Putamen (tissue), 1 donor: ENCODE results near the gene SARNP.
A peak's percentile ranks its signal among the peaks of the same experiment; 100 is the strongest.
"Not testable (repeated sequence)": the region's sequence is repeated elsewhere in the genome, so short reads cannot be mapped to it uniquely, and the experiment has no call there.

ENCODE experiments used
- DNase-seq: peaks from one replicate; pipeline ENCODE4 v3.0.0-alpha.2; 2016; ENCODE audit warnings: low spot score

Gene SARNP

DNA sequence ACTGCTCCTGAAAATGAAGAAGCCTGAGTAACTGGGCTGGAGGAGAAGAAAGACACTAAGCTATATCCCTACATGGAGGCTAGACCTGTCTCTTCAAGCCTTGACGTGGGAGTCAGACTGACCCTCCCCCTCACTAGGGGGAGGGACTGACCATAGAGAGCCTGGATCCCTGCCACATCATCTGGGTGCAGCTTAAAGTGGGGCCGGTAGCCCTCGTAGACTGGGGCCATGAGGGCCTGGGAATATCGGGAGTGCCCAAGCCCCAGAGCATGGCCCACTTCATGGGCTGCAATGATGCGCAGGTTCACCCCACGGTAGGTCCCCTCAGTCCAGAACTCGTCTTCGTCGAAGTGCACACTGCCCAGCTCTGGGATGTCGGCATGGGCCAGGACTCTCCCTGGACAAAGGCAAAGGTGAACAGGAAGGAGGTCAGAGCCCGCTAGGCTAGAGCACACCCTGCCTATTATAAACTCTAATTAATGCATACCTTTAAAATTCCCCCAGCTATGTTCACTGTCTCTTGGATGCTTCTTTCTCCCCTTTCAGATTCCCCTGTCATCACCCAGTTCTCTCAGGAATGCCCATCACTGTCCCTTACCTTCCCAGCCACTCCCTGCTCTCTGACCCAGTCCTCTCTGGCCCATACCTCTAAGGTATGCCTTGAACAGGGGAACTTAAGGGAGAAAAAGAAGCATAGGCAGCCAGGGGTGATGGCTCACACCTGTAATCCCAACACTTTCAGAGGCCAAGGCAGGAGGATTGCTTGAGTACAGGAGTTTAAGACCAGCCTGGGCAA is 22.0 kb upstream of the SARNP start:
- no peak for DNase-seq

DNA sequence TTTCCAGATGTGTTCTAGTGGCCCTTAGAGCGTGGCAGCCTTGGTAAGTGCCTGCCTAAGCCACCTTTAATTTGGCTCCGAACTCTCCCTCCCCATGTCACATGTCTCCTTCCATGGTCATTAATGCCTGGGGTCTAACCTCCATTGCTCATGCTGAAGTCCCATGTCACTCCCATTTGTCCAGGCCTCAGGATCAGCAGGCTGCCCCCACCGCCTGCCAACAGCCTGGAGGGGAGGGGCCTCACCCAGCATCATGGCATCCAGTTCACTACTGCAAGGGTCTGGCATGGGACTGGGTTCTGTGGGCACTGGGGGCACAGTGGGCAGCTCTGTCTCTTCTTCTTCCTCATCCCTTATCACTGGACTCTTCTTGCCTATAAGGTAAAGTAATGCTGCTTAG is 20.8 kb upstream of the SARNP start:
- no peak for DNase-seq

DNA sequence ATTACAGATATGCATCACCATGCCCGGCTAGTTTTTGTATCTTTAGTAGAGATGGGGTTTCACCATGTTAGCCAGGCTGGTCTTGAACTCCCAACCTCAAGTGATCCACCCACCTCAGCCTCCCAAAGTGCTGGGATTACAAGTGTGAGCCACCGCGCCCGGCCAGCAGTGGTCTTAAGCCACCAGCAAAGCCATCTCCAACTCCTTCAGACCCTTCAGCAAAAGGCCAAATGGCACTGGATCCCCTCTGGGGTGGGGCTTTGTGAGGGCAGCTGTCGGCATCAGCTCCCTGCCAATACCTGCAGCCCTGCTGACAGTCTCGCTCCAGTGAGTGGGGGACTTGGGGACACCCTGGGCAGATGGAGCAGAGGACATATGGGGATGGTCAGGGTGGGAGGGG is 16.9 kb upstream of the SARNP start:
- not testable (repeated sequence) for DNase-seq

DNA sequence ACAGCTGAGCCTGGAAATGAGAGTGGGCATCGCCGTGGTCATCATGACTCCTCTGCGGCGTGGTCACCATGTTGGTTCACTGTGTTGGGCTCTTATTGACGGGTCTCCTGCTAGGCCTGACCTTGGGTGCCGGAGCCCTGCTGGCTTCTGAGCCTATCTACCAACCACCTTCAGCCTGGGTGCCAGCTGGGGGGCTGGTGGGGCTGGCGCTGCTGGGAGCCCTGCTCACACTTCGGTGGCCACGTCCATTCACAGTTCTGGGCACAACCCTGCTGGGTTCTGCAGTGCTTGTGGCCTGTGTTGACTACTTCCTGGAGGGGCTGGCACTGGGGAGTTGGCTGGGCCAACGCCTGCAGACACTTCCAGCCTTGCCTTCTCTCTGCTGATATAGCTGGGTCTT is 15.5 kb upstream of the SARNP start:
- DNase-seq, result no peak

DNA sequence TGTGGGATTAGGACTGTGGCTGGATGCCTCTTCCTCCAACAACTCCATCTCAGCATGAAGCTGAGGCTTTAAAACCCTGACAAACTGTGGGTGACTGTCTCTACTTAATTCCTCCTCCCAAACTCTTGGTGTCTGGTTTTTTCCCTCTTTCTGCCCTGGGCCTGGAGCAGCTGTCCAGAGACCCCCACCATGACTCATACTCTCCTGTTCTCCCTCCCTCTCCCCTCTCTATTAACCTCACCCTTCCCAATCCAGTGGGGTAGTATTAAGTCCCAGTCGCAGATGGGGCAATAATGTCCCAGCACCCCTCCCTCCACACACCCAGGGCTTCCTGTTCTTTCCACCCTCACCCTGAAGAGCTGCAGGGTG is 13.9 kb upstream of the SARNP start:
- no peak for DNase-seq

DNA sequence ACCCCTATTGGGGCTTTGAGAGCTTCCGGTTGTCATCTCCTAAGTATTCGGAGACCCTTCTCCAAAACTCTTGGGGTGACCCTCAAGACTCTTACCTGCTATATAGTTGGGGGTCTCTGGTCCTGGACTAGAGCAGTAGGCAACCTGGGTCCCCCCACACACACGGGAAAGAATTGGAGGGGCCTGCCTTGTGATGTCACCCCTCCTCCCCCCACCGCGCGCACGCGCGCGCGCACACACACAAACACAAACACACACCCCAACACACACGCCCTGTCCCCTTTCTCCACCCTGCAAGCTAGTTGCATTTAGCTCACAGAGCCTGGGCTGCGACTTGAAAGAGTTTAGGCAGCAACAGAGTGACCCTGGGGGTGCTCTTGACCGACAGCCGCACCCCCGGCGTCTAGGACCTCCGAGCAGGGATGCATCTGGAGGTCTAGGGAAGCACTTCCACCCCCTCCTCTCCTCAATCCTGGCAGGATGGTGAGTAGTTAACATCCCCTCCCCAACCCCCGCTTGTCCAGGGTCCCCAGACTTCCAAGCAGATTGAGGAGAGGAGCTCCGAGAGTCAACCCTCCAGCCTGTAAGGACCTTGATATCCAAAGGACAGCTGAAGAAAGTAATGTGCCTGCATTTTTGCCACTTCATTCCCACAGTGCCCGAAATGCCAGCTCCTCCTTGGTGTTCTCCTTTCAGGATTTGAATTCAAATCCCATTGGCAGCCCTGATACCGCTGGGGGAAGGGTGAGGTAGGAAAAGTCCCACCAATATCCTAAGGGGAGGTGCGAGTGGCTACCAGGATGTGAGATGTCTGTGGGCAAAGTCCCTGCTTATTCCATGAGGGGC is 13.3 kb upstream of the SARNP start:
- peak; percentile 79 for DNase-seq

DNA sequence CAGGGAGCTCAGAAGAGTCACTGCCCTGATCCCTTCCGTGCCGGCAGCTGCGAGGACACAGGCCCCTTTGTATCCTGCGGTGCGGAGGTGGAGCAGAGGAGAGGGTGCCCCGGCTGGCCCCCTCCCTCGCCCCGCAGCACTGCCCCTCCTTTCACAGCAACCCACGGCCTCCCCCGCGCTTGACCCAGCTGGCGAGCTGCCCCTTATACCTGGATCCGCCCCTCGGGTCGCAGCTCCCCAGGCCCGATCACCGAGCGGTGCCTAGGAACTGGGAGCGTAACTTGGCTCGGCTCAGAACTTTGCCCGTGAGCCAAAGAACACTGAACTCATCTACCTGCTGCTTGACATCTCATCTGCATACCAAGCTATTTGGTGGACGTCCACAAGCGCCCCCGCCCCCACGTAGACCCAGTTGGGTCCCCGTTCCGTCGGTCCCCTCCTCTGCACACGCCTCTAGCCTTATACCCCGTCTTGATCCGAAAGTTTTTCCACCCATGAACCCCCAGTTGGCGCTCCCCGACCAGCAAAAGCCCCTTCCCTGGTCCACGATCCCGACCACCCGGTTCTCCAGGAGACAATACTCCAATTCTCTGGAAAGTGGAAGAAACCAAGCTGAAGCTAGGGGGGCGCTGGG is 12.6 kb upstream of the SARNP start:
- peak; percentile 73 for DNase-seq

DNA sequence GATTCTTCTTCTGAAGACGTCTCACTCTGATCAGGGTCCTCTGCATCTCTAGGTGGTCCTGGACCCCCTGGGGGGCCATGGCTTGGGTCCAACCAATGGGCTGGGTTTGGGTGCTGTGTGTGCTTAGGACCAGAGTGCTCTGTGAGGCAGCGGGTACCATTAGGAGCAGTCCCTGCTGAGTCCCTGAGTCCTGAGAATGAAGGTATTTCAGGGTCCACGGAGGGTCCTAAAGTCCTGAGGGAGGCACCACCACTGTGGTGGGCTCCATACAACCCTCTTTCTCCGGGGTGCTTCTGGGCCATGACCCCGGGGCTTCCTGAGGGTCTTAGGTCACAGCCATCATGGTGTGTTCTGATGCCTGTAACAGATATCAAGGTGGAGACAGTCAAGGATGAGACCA is 10.8 kb upstream of the SARNP start:
- no peak for DNase-seq

DNA sequence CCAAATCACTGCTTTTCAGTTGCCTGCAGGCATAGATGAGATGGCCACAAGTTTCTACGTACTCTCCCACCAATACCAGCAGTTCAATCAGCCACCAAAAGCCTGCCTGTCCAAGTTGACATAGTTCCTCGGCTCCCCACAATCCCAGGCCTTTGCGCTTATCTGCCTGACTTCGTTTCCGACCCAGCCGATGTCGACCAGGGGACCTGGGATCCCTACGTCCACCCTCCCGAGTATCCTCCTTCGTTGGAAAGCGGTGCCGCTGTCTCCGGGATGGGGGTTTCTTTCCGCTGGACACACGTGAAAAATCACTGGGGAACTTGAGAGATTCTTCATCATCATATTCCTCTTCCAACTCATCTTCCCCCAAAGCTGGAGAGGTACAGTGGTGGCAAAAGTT is 10.3 kb upstream of the SARNP start:
- DNase-seq, result no peak

DNA sequence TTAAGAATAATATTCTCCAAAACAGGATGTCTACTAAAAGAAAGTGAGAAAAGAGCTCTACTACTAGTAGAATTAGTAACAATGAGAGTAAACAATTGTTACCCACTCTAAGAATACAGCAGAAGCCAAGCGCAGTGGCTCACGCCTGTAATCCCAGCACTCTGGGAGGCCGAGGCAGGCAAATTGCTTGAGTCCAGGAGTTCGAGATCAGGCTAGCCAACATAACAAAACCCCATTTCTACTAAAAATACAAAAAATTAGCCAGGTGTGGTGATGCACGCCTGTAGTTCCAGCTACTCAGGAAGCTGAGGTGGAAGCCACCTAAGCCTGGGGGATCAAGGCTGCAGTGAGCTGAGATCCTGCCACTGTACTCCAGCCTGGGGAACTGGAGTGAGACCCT is 7.2 kb upstream of the SARNP start:
- no peak for DNase-seq

DNA sequence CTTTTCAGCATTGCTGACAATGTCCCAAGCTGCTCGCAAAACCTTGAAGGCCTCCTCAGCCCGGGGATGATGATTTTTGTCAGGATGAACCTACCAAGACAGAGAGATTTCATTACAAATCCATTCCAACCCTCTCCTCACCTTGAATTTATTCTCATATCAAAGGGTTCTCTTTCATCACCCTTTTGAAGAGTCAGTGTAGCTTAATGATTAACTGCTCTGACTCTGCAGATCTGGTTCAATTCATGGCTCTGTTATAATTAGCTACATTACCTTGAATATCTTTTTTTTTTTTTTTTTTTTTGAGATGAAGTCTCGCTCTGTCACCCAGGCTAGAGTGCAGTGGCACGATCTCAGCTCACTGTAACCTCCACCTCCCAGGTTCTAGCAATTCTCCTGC is 5.9 kb upstream of the SARNP start:
- no peak for DNase-seq

DNA sequence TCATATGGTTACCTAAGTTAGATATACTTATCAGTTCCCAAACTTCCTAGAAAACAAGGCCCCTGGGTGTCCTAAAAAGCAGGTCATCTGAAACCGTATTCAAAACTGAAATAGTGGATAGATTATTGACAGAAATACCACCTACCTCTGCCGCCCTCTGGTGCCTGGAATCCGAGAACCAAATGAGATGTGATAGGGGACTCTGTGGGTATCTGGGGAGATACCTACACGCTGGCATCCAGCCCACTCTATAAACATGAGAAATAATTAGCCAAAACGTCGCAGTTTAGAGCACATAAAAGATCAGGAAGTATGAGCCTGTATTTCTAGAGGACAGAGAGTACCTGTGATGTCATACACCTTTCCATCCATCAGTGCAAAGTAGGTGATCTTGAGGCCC is 4.7 kb upstream of the SARNP start:
- no peak for DNase-seq

DNA sequence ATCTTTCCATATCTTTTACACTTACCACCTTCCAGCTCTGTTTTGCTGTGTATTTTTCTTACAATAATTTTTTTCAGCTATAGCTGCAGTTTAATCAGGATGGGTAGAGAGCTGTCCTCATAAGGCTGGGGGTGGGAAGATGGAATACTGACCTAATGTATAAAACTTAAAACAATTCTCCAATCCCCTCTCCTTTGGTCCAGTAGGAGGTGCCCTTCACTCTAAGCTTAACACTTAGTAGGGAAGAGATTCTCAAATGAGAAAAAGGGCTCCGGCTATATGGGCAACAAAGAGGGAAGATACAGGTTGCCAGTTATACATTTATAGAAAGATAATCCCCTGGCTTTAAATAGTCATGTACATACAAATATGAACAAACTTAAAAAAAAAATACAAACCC is 3.2 kb upstream of the SARNP start:
- DNase-seq, result no peak

DNA sequence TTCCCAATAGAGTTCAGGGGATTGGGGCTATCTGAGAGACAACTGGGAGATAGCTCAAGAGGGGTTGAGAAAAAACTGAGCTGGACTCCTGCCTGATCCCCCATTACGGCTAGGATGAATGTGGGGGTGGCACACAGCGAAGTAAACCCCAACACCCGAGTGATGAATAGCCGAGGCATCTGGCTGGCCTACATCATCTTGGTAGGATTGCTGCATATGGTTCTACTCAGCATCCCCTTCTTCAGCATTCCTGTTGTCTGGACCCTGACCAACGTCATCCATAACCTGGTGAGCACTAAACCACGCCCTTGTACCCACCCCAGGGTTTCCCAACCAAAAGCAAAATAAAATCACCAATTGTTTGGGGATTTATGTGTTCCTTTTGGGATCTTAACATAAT is 1.4 kb upstream of the SARNP start:
- DNase-seq, result no peak

DNA sequence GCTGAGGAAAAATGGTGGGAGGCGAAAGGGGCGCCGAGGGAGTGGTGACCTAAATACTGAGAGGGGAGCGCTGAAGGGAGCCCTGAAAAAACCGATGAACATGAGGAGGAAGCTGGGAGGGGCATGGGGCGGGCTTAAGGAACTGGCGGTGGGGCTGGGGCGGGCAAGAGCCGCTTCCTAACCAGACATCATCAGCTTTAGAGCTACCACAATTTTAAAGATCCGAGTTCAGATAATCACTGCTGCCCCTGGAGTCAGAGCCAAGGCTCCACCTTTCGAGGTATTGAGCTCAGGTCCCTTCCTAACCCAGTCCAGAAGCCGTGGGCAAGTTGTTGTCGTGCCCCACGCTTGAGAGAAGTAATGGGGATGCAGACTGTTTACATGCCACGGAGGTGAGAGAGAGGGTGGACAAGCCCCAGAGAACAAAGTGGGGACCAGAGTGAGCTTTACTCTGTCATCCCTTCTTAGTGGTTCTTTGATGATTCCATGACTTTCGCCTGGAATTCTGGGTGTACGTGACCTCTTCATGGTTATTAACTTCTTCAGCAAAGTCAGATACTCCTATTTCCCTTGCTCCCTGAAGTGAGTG is 710 bp upstream of the SARNP start:
- DNase-seq, result no peak

DNA sequence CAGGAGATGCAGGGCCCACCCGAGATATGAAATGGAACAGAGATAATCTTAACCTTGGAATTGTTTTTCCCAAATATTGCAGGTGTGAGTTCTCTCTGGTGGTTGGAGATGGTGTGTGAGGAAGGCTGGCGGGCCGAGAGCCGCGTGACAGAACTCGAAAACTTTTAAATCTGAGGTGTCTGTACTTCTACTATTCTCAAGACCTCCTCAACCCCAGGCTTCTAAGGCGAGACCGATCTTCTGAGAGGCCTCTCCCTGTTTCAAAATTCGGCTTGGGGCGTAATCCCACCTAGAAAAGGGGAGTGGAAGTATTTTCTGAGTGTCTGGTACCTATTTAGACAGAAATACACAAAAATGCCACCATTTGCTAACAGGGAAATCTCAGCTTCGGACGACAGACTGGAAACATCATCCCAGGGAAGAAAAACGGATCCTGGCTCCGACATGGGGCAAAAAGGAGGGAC is 611 bp downstream of the SARNP start:
- no peak for DNase-seq

DNA sequence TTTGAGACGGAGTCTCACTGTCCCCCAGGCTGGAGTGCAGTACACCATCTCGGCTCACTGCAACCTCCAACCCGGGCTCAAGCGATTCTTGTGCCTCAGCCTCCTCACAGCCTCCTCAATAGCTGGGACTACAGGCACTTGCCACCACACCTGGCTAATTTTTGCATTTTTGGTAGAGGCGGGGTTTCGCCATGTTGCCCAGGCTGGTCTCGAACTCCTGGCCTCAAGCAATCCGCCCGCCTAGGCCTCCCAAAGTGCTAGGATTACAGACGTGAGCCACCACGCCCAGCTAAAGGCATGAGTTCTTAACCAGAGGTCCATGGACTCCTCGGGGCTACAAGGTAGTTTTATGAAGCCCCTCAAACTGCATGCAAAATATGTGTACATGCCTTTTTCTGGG is 2.1 kb downstream of the SARNP start:
- DNase-seq, result no peak

DNA sequence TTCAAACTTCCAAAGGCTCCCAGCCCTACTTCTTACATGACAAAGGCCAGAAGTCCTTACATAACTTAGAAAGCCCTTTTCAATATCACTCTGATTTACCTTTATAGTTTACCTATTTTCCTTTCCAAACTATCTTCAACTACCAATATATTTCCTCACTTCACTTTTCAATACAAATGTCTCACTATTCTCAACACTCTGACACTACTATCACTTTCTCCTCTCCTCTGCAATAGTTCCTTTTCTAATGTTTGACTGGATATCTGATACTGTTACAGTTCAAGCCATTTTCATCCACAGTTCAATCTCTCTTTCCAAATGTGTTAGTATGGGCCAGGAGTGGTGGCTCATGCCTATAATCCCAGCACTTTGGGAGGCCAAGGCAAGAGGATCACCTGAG is 3.3 kb downstream of the SARNP start:
- DNase-seq, result no peak

DNA sequence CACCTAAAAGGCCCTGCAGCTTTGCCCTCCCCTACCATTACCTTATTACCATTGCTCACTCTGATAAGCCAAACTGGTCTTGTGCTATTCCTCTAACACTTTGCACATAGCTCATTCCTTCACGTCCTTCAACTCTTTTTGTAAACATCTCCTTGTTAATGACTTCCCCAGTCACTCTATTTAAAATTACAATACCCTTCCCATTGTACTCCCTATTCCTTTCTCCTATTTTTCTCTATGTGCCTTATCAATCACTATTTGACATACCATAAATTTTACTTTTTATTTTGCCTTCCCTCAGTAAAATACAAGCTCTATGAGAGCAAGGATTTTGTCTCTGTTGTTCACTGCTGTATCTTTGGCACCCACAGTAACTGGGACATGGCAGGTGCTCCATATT is 5.4 kb downstream of the SARNP start:
- no peak for DNase-seq

DNA sequence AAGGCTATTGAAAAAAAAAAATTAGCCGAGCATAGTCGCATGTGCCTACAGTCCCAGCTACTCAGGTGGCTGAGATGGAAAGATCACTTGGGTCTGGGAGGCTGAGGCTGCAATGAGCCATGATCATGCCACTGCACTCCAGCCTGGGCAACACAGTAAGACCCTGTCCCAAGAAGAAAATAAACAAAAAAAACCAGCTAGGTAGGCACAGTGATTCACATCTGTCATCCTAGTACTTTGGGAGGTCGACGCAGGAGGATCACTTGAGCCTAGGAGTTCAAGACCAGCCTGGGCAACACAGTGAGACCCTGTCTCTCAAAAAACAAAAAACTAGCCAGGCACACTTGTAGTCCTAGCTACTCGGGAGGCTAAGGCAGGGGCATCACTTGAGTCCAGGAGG is 8.2 kb downstream of the SARNP start:
- DNase-seq, result no peak

DNA sequence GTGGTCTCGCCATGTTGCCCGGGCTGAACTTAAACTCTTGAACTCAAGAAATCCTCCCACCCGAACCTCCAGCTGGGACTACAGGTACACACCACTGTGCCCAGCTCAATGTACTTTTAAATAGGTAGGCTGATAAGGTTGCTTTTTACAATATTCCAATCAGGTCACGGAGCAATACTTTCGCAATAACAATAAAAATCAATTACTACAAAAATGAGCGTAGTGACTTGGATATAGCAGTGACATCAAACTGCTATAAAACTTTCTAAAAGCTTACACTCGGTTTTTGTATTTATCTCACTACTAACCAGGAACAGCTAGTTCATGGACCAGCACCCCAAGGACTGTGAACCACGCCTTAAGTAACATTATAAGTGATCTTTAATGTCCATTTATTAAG is 10.5 kb downstream of the SARNP start:
- no peak for DNase-seq

DNA sequence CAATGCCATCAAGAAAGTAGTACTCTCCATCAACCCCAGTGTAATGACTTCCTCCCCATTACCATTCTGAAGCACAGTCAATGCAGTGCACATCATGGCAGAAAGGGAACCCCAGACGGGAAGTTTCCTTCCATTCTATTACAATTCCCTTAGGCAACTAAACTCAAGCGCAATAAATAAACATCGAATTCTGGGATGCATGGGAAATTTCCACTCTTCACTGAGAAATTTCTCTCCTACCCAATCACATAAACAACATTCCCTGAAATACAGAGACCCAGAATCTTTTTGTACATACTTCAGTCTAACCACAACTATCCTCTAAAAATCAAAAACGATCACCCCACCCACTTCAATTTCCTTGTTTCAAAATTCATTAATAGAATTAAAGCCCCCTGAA is 20.0 kb downstream of the SARNP start:
- DNase-seq, result no peak

DNA sequence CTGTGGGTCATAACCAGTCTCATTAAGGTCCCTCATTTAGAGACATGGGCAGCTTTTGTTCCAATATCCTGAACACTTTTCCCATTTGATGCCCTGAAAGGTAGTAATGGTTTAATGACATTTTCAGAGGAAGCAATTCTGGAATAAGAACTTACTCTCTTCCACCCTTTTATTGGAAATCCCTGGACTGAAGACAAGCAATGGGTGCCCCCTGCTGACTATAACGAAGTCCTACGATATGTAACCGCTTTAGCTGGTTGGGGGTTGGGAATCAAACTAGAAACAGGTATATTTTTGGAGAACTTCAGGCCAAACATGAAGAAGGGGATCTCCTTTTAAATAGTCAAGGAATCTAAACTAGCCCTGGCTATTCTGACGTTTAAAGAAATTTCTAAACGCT is 20.5 kb downstream of the SARNP start:
- DNase-seq, result peak; percentile 33
